ENCODE data around the gene MOCS3. TPM values are rescaled to one million over a fixed set of nuclear protein-coding genes. Genes with fewer than 3 reads are reported as not detected.

The MOCS3 gene
- total RNA-seq, 2 experiments from 2014 or later = 2.7 to 3.0 TPM

DNA sequence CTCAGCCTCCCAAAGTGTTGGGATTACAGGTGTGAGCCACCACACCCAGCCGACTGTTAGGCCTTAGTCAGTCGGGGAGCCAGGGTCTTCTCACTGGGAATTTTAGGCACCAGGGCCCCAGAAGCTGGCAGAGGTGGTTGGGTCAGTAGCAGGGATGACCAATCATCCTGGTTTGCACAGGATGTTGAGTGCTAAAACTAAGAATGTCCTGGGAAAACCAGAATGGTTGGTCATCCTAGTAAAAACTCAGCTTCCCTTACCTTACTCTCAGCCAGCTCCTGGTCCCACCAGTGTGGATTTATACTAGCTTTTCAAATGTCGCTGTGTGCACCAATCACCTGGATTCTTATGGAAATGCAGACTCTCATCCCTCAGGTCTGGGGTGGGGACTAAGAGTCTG is 32.5 kb downstream of the MOCS3 start:
- peaks cover 0 to 5% of the 10 kb centered on the region in 2 experiments for H3K9me3 ChIP-seq (ENCODE audit: control insufficient read depth in 1 of 2, insufficient read depth in 1 of 2, low read length in 2 of 2)
- POLR2A ChIA-PET = no interaction called here
- H3K36me3 ChIP-seq (ENCODE audit: insufficient read depth, low read length) = no peaks in the 10 kb centered on the region
- TF ChIP-seq, protein P1, sequence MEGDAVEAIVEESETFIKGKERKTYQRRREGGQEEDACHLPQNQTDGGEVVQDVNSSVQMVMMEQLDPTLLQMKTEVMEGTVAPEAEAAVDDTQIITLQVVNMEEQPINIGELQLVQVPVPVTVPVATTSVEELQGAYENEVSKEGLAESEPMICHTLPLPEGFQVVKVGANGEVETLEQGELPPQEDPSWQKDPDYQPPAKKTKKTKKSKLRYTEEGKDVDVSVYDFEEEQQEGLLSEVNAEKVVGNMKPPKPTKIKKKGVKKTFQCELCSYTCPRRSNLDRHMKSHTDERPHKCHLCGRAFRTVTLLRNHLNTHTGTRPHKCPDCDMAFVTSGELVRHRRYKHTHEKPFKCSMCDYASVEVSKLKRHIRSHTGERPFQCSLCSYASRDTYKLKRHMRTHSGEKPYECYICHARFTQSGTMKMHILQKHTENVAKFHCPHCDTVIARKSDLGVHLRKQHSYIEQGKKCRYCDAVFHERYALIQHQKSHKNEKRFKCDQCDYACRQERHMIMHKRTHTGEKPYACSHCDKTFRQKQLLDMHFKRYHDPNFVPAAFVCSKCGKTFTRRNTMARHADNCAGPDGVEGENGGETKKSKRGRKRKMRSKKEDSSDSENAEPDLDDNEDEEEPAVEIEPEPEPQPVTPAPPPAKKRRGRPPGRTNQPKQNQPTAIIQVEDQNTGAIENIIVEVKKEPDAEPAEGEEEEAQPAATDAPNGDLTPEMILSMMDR (IDR thresholded peaks at IDR 0.05) = no peak
- Mint-ChIP-seq H3K4me1 (ENCODE audit: low read depth) (peaks cover 4% of the 10 kb centered on the region), H3K27ac (no peak overlapping the region), H3K36me3 (ENCODE audit: low read depth) (no peaks in the 10 kb centered on the region), H3K9me3 (no peaks in the 10 kb centered on the region), H3K4me3 (no peak overlapping the region), H3K27me3 (peaks cover 26% of the 10 kb centered on the region)
- DNase-seq = no peak
- no peaks in the 10 kb centered on the region for H3K4me1 ChIP-seq (ENCODE audit: insufficient read depth, low read length)
- no peak for ATAC-seq (ENCODE audit: poor library complexity)
- intact Hi-C loops (cut with DNase I, micrococcal nuclease) = no loop called here
- peaks cover 0 to 4% of the 10 kb centered on the region in 2 experiments for H3K27me3 ChIP-seq (ENCODE audit: control insufficient read depth in 1 of 2, insufficient read depth in 2 of 2, low read length in 2 of 2)
- H3K4me3 ChIP-seq (ENCODE audit: low read length) = no peak overlapping the region
- no peak overlapping the region for H3K27ac ChIP-seq (ENCODE audit: low read depth in 1 of 2, low read length in 2 of 2)
- CTCF ChIA-PET = interaction anchor here (1.2 kb wide), 1 partner anchor 10 kb away, joined by 4 read pairs; no protein-coding TSS in a partner anchor

GRCh38 chr20:50992336-50992732 is 33.7 kb downstream of the MOCS3 start:
- Histone ChIP-seq H3K9me3 (ENCODE audit: control insufficient read depth in 1 of 2, insufficient read depth in 1 of 2, low read length in 2 of 2) (peaks cover 0 to 5% of the 10 kb centered on the region in 2 experiments), H3K27me3 (ENCODE audit: control insufficient read depth in 1 of 2, insufficient read depth in 2 of 2, low read length in 2 of 2) (peaks cover 0 to 5% of the 10 kb centered on the region in 2 experiments), H3K36me3 (ENCODE audit: insufficient read depth, low read length) (no peaks in the 10 kb centered on the region), H3K4me1 (ENCODE audit: insufficient read depth, low read length) (no peaks in the 10 kb centered on the region), H3K4me3 (ENCODE audit: low read length) (no peak overlapping the region), H3K27ac (ENCODE audit: low read depth in 1 of 2, low read length in 2 of 2) (no peak overlapping the region)
- CTCF ChIA-PET = interaction anchor here (1.3 to 1.4 kb wide), 2 partner anchors 11 to 198 kb away, joined by 3 to 6 read pairs; partner anchors contain the start of gene BCAS4
- intact Hi-C loops (cut with DNase I, micrococcal nuclease) = no loop called here
- Mint-ChIP-seq H3K36me3 (ENCODE audit: low read depth) (no peaks in the 10 kb centered on the region), H3K27ac (no peak overlapping the region), H3K4me3 (no peak overlapping the region), H3K9me3 (no peaks in the 10 kb centered on the region), H3K27me3 (peaks cover 20% of the 10 kb centered on the region), H3K4me1 (ENCODE audit: low read depth) (peaks cover 4% of the 10 kb centered on the region)
- POLR2A ChIA-PET = no interaction called here
- TF ChIP-seq, protein P1 (IDR thresholded peaks at IDR 0.05) = no peak
- DNase-seq = no peak
- ATAC-seq (ENCODE audit: poor library complexity) = no peak

DNA sequence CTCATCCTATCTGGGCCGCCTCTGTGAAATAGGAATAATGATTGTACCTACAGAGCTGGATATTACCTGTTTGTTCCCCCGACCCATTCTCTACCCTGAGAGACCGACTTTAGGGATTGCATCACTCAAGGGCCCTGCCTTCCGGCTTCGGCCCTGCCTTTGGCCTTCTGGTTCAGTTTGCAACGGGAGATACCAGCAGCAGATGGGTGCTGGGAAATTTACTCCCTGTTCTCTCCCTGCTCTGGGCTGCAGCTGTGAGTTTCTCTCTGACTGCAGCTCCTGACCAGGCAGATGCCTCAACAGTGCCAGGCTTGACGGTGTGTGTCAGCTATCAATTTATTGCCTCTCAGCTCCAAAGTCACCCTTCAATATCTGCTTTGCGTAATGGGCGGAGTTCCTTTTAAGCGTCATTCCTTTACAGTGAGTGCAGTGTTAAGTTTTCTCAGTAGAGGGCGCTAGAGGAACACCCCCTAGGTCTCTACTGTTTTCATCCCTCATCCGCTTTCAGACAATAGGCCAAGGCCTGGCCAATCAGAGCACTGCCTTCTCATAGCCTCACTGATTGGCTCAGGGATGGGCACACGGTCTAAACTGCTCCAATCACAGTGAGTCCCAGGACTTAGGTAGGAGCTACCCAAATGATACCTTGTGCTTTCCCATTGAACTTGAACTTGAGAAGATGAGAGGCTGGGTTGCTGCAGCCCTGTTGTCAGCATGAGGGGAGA is 34.3 kb downstream of the MOCS3 start:
- H3K27me3 ChIP-seq (ENCODE audit: control insufficient read depth in 1 of 2, insufficient read depth in 2 of 2, low read length in 2 of 2) = peaks cover 0 to 2% of the 10 kb centered on the region in 2 experiments
- no peak overlapping the region for H3K27ac ChIP-seq (ENCODE audit: low read depth in 1 of 2, low read length in 2 of 2)
- no peak overlapping the region for H3K27ac Mint-ChIP-seq
- peaks cover 0 to 5% of the 10 kb centered on the region in 2 experiments for H3K9me3 ChIP-seq (ENCODE audit: control insufficient read depth in 1 of 2, insufficient read depth in 1 of 2, low read length in 2 of 2)
- CTCF ChIA-PET = interaction anchor here (1.3 to 1.4 kb wide), 2 partner anchors 11 to 199 kb away, joined by 3 to 6 read pairs; partner anchors contain the start of gene BCAS4
- no peaks in the 10 kb centered on the region for H3K36me3 Mint-ChIP-seq (ENCODE audit: low read depth)
- H3K27me3 Mint-ChIP-seq = peaks cover 16% of the 10 kb centered on the region
- TF ChIP-seq, protein P1 (IDR thresholded peaks at IDR 0.05) = no peak
- H3K36me3 ChIP-seq (ENCODE audit: insufficient read depth, low read length) = no peaks in the 10 kb centered on the region
- ATAC-seq (ENCODE audit: poor library complexity) = peak; percentile 89
- H3K4me1 ChIP-seq (ENCODE audit: insufficient read depth, low read length) = no peaks in the 10 kb centered on the region
- intact Hi-C loops (cut with DNase I, micrococcal nuclease) = no loop called here
- no peak overlapping the region for H3K4me3 Mint-ChIP-seq
- no peak overlapping the region for H3K4me3 ChIP-seq (ENCODE audit: low read length)
- peak in 5 of 14 experiments; percentile 6 to 67 (median 39) for DNase-seq
- H3K4me1 Mint-ChIP-seq (ENCODE audit: low read depth) = no peaks in the 10 kb centered on the region
- POLR2A ChIA-PET = no interaction called here
- H3K9me3 Mint-ChIP-seq = no peaks in the 10 kb centered on the region
